ENCODE results near the gene GCK. TPM values are rescaled to one million over a fixed set of nuclear protein-coding genes. Genes with fewer than 3 reads are reported as not detected.

GCK gene
- polyA plus RNA-seq, 1 of the 3 experiments (the other 2 are of a cell fraction): 1.6 TPM

- Histone ChIP-seq H3K4me2 (no peak overlapping the region), H3K27me3 (ENCODE audit: insufficient read depth) (no peaks in the 10 kb centered on the region), H3K4me1 (ENCODE audit: control insufficient read depth in 1 of 2, insufficient read depth in 2 of 2, low read depth in 1 of 2, low read length in 1 of 2) (peaks cover 0 to 25% of the 10 kb centered on the region in 2 experiments; a peak in 1 of 4 replicates), H3K79me2 (ENCODE audit: insufficient read depth) (no peaks in the 10 kb centered on the region), H3K27ac (ENCODE audit: low read depth in 2 of 2, low read length in 1 of 2) (no peak overlapping the region), H3F3A (replicated peaks; ENCODE audit: insufficient read depth) (no peaks in the 10 kb centered on the region), H3K9me2 (no peaks in the 10 kb centered on the region), H4K20me1 (ENCODE audit: insufficient read depth) (no peaks in the 10 kb centered on the region), H3K9me3 (no peaks in the 10 kb centered on the region), H3K4me3 (ENCODE audit: low read depth in 2 of 2, low read length in 1 of 2) (no peak overlapping the region), H2AFZ (ENCODE audit: low read depth) (no peak overlapping the region), H3K36me3 (replicated peaks in 1 of 2; ENCODE audit: control insufficient read depth in 1 of 2, insufficient read depth in 2 of 2, low read length in 1 of 2) (no peaks in the 10 kb centered on the region), H3K9ac (no peak overlapping the region)
- CTCF ChIA-PET: interaction anchor here (0.7 to 1.6 kb wide), 4 partner anchors 15 to 85 kb away, joined by 3 to 5 read pairs (median 3); no protein-coding TSS in a partner anchor
- TF ChIP-seq EP300 (IDR thresholded peaks at IDR 0.05; ENCODE audit: borderline replicate concordance in 1 of 2, low read depth in 1 of 2, low read length in 1 of 2) (no peak), ZBTB33 (IDR thresholded peaks at IDR 0.05; ENCODE audit: borderline replicate concordance, low read depth) (no peak), MXI1 (IDR thresholded peaks at IDR 0.05; ENCODE audit: low read depth, low read length) (no peak), CHD2 (IDR thresholded peaks at IDR 0.05; ENCODE audit: low read length, partially characterized antibody) (no peak), SMC3 (IDR thresholded peaks at IDR 0.05; ENCODE audit: low read depth, low read length) (no peak), RCOR1 (IDR thresholded peaks at IDR 0.05; ENCODE audit: low read length) (no peak), POLR2AphosphoS5 (IDR thresholded peaks at IDR 0.05; ENCODE audit: low read depth, low read length) (no peak), FOSL2 (IDR thresholded peaks at IDR 0.05; ENCODE audit: borderline replicate concordance, low read depth) (no peak), MEF2A (IDR thresholded peaks at IDR 0.05; ENCODE audit: borderline replicate concordance, low read depth) (no peak), TAF1 (IDR thresholded peaks at IDR 0.05; ENCODE audit: borderline replicate concordance, low read depth, low read length) (no peak), TEAD4 (IDR thresholded peaks at IDR 0.05; ENCODE audit: borderline replicate concordance, insufficient read depth) (no peak), EZH2phosphoT487 (IDR thresholded peaks at IDR 0.05; ENCODE audit: borderline replicate concordance, low read depth) (no peak), REST (IDR thresholded peaks at IDR 0.05; ENCODE audit: low read depth, low read length) (no peak), SIN3A (IDR thresholded peaks at IDR 0.05; ENCODE audit: borderline replicate concordance, low read depth, low read length) (no peak)
- TF ChIP-seq, protein P1, sequence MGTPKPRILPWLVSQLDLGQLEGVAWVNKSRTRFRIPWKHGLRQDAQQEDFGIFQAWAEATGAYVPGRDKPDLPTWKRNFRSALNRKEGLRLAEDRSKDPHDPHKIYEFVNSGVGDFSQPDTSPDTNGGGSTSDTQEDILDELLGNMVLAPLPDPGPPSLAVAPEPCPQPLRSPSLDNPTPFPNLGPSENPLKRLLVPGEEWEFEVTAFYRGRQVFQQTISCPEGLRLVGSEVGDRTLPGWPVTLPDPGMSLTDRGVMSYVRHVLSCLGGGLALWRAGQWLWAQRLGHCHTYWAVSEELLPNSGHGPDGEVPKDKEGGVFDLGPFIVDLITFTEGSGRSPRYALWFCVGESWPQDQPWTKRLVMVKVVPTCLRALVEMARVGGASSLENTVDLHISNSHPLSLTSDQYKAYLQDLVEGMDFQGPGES (IDR thresholded peaks at IDR 0.05; ENCODE audit: low read depth, low read length): no peak
- TF ChIP-seq, protein P2, sequence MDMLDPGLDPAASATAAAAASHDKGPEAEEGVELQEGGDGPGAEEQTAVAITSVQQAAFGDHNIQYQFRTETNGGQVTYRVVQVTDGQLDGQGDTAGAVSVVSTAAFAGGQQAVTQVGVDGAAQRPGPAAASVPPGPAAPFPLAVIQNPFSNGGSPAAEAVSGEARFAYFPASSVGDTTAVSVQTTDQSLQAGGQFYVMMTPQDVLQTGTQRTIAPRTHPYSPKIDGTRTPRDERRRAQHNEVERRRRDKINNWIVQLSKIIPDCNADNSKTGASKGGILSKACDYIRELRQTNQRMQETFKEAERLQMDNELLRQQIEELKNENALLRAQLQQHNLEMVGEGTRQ (IDR thresholded peaks at IDR 0.05; ENCODE audit: borderline replicate concordance, low read depth, low read length): no peak
- TF ChIP-seq, protein P3, sequence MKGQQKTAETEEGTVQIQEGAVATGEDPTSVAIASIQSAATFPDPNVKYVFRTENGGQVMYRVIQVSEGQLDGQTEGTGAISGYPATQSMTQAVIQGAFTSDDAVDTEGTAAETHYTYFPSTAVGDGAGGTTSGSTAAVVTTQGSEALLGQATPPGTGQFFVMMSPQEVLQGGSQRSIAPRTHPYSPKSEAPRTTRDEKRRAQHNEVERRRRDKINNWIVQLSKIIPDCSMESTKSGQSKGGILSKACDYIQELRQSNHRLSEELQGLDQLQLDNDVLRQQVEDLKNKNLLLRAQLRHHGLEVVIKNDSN (IDR thresholded peaks at IDR 0.05; ENCODE audit: borderline replicate concordance, low read depth): no peak
- peak; percentile 36 for DNase-seq
- POLR2A ChIA-PET: no interaction called here
- 80% methylated on average over 15 of the region's 15 CpGs for WGBS (ENCODE audit: low lambda C conversion rate)
These were observed 31.8 kb downstream of the GCK start for GRCh38 chr7:44157116-44158080.

Measured in SK-N-SH (cell line).